LNCaP clone FGC (cell line): ENCODE results near the gene CCM2.

Experiments
- DNase-seq: peaks from one replicate; pipeline ENCODE4 v3.0.0-alpha.2; 2011; ENCODE audit warnings: low read depth
- H3K4me3 ChIP-seq: 2 replicates; pipeline ENCODE4 v1.5.1; 2011; ENCODE audit warnings: mild to moderate bottlenecking, low read depth, low read length, control low read depth
- TF ChIP-seq, protein P1 (sequence below): IDR thresholded peaks from 2 replicates; pipeline ENCODE4 v1.5.1; 2012; ENCODE audit warnings: mild to moderate bottlenecking; ENCODE audit not compliant: control insufficient read depth, insufficient read depth; ENCODE audit errors: extremely low read depth

CCM2 gene

DNA sequence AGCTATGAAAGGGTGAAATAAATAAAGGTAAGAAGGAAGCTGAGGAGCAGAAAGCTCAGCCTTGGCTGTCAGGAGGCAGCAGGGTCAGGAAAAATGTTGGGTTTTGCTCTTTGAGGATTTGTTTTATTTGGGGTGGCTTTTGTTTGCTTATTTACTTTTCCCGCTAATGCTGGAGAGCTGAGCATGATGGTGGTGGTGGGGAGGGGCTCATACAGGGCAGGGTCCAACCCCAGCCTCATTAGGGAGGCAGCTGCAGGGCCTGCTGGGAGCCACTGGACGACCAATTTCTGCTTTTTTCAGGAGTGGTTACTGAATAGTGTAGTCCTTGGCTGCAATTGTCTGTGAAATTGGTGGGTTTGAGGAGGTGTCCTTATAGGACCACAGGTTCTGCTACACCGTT is 36.3 kb downstream of the CCM2 start:
- TF ChIP-seq, protein P1, sequence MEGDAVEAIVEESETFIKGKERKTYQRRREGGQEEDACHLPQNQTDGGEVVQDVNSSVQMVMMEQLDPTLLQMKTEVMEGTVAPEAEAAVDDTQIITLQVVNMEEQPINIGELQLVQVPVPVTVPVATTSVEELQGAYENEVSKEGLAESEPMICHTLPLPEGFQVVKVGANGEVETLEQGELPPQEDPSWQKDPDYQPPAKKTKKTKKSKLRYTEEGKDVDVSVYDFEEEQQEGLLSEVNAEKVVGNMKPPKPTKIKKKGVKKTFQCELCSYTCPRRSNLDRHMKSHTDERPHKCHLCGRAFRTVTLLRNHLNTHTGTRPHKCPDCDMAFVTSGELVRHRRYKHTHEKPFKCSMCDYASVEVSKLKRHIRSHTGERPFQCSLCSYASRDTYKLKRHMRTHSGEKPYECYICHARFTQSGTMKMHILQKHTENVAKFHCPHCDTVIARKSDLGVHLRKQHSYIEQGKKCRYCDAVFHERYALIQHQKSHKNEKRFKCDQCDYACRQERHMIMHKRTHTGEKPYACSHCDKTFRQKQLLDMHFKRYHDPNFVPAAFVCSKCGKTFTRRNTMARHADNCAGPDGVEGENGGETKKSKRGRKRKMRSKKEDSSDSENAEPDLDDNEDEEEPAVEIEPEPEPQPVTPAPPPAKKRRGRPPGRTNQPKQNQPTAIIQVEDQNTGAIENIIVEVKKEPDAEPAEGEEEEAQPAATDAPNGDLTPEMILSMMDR, result no peak
- no peak for DNase-seq
- no peak overlapping the region for H3K4me3 ChIP-seq

DNA sequence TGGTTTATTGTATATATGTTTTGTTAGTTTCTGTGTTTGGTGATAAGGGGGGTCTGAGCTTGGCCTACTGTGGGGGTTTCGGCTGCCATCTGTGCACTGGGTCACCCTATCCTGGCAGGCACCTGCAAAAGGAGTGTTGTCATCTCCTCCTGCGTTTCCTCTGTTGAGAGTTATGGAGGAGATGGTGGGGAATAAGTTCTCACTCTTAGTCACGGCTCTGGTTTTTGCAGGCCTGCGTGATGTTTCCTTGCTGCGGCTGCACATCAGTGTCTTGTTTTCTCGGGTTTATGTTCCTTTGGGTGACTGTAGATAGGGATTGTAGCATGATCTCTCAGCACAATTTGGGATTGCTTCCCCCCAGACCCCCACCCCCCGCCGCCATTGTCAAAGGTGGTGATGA is 36.8 kb downstream of the CCM2 start:
- no peak overlapping the region for H3K4me3 ChIP-seq
- TF ChIP-seq, protein P1, result no peak
- DNase-seq, result no peak

DNA sequence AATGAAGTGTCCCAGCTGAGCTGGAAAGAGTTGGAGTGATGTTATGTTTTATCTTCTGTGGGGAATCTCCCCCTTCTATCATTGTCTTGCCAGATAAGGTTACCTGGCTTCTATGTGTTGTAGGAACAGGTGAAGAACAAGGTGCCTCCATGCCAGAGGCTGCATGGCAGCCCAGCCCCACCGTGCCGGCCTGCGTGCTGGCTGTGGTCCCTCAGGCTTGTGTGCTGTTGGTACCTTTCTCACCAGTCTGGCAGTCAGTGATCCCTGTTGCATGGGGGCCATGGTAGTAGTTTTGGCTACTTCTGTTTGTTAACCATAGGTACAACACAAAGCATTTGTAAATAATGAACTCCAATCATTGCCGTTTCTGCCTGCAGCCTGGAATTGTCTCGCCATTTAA is 37.9 kb downstream of the CCM2 start:
- TF ChIP-seq, protein P1, result no peak
- DNase-seq, result no peak
- no peak overlapping the region for H3K4me3 ChIP-seq

DNA sequence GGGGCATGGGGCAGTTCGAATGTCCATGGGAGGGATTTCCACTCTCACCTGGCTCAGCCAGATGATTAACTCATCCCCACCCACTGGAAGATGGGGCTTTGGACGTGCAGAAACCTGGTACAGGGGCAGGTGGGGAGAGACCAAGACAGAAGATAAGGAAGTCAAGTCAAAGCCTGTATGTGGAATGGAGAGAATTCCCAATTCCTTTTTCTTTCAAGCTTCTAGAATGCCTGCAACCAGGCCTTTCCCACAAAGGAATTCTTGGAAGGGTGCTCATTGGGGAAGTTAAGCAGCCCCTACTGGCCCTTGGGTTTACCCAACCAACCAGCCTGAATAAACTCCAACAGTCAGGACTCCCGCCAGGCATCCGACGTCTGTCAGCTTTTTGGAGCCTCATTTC is 39.1 kb downstream of the CCM2 start:
- TF ChIP-seq, protein P1, result no peak
- DNase-seq, result no peak
- no peak overlapping the region for H3K4me3 ChIP-seq

DNA sequence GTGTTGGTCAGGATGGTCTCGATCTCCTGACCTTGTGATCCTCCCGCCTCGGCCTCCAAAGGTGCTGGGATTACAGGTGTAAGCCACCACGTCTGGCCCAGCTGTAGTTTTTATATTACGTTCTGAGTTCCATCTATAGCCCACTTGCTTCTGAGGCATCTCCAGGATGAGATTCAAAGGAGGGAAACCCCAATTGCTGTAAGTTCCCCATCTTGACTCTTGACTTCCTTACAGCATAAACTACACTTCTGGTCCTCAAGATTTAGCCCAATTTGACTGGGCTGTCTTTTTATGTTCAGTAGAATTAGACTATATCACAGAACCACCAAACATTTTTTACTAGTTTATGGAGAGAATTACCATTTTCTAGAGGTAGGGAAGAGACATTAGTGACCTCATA is 44.3 kb downstream of the CCM2 start:
- TF ChIP-seq, protein P1, result no peak
- H3K4me3 ChIP-seq, result no peak overlapping the region
- no peak for DNase-seq

DNA sequence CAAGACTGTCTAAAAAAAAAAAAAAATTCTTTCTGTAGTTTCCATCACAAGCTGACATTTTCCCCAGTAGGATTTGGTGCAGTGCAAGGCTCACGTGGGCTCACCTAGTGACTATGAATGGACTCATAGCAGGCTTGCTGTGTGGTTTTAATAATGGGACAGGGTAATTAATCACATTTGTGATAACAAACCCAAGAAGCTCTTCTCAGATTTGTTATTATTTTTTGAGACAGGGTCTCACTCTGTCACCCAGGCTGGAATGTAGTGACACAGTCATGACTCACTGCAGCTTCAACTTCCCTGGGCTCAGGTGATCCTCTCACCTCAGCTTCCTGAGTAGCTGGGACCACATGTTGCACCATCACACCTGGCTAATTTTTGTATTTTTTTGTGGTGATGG is 48.7 kb downstream of the CCM2 start:
- no peak for DNase-seq
- no peak overlapping the region for H3K4me3 ChIP-seq
- TF ChIP-seq, protein P1, result no peak

DNA sequence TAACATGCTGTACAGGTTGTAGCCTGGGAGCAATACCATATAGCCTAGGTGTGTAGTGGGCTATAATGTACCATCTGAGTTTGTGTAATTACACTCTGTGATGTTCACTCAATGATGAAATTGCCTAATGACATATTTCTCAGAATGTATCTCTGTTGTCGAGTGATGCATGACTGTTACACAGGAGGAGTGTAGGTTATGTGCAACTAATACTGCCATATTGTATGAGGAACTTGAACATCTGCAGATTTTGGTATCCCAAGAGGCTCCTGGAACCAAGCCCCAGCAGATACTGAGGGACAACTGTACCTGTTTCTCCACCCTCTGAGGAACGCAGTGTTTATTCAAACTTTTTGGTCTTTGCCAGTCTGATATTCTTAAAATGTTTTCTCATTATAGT is 50.2 kb downstream of the CCM2 start:
- no peak overlapping the region for H3K4me3 ChIP-seq
- no peak for DNase-seq
- TF ChIP-seq, protein P1, result no peak
